Activated naive CD4-positive, alpha-beta T cell treated with anti-CD3 and anti-CD28 coated beads, Interleukin-2, amount 10 ng/mL, durations not matched to agents 7 days and 5 days (primary cell): ENCODE data around the gene ACAT1.
"Not testable (repeated sequence)": the region's sequence is repeated elsewhere in the genome, so short reads cannot be mapped to it uniquely, and the experiment has no call there.

ENCODE experiments used
- CTCF ChIA-PET: fragments of 350-600 bp; sonication (Branson Sonifier 250); formaldehyde crosslinking; loops from one replicate; lab custom pipeline; 2021; ENCODE audit warnings: antibody characterized with exemption; lab: Charles Lee
- DNase-seq: peaks from one replicate; pipeline ENCODE4 v3.0.0-alpha.2; 2020
- H3K27ac Mint-ChIP-seq: one replicate; pipeline ENCODE4 v1.8.0; 2021; ENCODE audit warnings: mild to moderate bottlenecking, moderate library complexity, mixed read lengths
- H3K27me3 Mint-ChIP-seq: one replicate; pipeline ENCODE4 v1.8.0; 2021; ENCODE audit warnings: mild to moderate bottlenecking, mixed read lengths
- H3K36me3 Mint-ChIP-seq: one replicate; pipeline ENCODE4 v1.8.0; 2021; ENCODE audit warnings: mixed read lengths
- H3K4me1 Mint-ChIP-seq: one replicate; pipeline ENCODE4 v1.8.0; 2021; ENCODE audit warnings: mixed read lengths
- H3K4me3 Mint-ChIP-seq: one replicate; pipeline ENCODE4 v1.8.0; 2021; ENCODE audit warnings: mild to moderate bottlenecking, moderate library complexity, mixed read lengths
- H3K9me3 Mint-ChIP-seq: one replicate; pipeline ENCODE4 v1.8.0; 2021; ENCODE audit warnings: mixed read lengths

The ACAT1 gene

DNA sequence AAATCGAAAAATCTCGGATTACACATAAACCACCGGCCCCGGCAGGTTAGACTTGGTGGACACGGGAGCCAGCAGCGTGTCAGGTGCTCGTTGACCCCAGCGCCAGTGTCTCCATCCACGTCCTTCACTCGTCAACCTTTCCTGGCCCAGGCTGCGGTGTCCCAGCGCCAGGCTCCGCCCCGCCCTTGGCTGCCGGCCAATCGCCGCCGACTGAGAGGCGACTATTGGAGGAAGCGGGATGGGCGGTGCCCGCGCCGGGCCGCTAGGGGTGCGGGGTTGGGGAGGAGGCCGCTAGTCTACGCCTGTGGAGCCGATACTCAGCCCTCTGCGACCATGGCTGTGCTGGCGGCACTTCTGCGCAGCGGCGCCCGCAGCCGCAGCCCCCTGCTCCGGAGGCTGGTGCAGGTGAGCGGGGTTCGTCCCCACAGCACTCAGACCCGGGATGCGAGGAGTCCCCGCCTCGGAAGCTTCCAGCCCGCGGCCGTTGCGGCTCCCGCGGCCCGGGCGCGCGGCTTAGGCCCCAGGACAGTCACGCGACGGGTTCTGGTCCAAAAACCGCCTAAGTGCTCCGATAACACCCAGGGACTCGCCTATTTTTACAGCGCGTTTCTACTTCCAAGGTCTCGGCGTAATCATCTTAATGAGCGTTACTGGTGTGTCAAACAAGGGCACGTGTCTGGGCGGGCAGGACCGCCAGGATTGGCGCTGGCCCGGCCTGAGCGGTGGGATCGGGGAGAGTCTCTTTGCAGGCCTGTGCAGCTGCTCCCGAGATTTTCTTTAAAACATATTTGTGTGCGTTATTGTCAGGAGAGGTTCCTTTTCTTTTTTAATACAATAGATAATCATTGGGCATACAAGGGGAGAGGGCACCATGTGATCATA, at the start of gene ACAT1:
Gene ACAT1, plus strand, starts transcription at position 294 of the 882 bp plus-strand sequence. Its CDS starts 40 bp downstream, at position 334.
- Mint-ChIP-seq H3K27ac (peak within 1 kb of the TSS; percentile 77), H3K4me1 (peaks cover 49% of the 10 kb centered on the region), H3K4me3 (peak within 1 kb of the TSS; percentile 82), H3K9me3 (no peaks in the 10 kb centered on the region), H3K27me3 (no peaks in the 10 kb centered on the region), H3K36me3 (peaks cover 17% of the 10 kb centered on the region)
- DNase-seq = peak; percentile 97
- CTCF ChIA-PET = interaction anchor here (1.6 to 6.2 kb wide), 4 partner anchors 9 to 531 kb away, joined by 4 to 91 read pairs (median 12); partner anchors contain the start of gene CUL5

DNA sequence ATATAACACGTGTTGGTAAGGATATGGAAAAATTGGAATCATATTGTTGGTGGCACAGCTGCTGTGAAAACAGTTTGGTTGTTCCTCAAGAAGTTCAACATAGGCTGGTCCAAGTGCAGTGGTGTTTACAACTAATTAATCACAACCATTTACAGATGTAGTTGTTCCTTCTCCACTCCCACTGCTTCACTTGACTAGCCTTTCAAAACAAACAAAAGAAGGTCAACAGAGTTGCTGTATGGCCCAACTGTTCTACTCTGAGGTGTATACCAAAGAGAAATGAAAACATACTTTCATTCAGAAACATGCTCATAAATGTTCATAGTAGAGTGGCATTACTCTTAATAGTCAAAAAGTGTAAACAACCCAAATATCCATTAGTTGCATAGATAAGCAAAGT, 36.6 kb upstream of the ACAT1 start:
- H3K4me1 Mint-ChIP-seq = no peaks in the 10 kb centered on the region
- no peaks in the 10 kb centered on the region for H3K9me3 Mint-ChIP-seq

DNA sequence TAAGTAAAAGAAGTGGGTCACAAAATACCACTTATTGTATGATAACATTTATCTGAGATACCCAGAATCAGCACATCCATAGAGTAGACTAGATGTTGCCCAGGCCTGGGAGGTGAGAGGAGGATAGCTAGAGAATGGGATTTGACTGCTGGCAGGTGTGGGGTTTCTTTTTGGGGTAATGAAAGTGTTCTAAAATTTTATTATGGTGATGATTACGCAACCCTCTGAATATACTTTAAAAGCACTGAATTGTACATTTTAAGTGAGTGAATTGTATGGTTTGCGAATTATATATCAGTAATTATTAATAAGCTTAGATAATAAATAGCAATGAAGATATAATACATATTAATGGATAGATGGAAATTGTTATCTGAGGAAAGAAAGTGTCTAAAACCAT, 35.7 kb upstream of the ACAT1 start:
- CTCF ChIA-PET = no interaction called here
- H3K36me3 Mint-ChIP-seq = peaks cover 30% of the 10 kb centered on the region
- no peaks in the 10 kb centered on the region for H3K27me3 Mint-ChIP-seq
- no peaks in the 10 kb centered on the region for H3K9me3 Mint-ChIP-seq
- H3K4me3 Mint-ChIP-seq = no peak overlapping the region
- DNase-seq = no peak
- no peak overlapping the region for H3K27ac Mint-ChIP-seq
- no peaks in the 10 kb centered on the region for H3K4me1 Mint-ChIP-seq

More for the DNA sequence above, 36.6 kb upstream of the ACAT1 start:
- no peak for DNase-seq
- Mint-ChIP-seq H3K27me3 (no peaks in the 10 kb centered on the region), H3K27ac (no peak overlapping the region), H3K4me3 (no peak overlapping the region), H3K36me3 (peaks cover 35% of the 10 kb centered on the region)
- CTCF ChIA-PET = no interaction called here

DNA sequence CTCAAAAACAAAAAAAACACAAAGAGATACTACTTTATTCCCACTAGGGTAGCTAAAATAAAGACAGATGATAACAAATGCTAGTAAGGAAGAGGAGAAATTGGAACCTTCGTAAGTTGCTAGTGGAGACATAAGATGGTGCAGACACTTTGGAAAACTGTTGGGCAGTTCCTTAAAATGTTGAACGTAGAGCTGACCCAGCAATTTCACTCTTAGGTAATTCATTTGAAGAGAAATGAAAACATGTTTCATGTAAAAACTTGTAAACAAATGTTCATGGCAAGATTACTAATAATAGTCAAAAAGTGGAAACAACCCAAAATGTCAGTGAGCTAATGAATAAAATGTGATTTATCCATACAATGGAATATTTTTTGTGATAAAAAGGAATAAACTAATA, 29.2 kb upstream of the ACAT1 start:
- Mint-ChIP-seq H3K4me1 (no peaks in the 10 kb centered on the region), H3K9me3 (no peaks in the 10 kb centered on the region), H3K36me3 (peaks cover 24% of the 10 kb centered on the region), H3K27me3 (no peaks in the 10 kb centered on the region), H3K27ac (peak overlapping the region; percentile 15), H3K4me3 (no peak overlapping the region)
- CTCF ChIA-PET = no interaction called here
- DNase-seq = no peak

DNA sequence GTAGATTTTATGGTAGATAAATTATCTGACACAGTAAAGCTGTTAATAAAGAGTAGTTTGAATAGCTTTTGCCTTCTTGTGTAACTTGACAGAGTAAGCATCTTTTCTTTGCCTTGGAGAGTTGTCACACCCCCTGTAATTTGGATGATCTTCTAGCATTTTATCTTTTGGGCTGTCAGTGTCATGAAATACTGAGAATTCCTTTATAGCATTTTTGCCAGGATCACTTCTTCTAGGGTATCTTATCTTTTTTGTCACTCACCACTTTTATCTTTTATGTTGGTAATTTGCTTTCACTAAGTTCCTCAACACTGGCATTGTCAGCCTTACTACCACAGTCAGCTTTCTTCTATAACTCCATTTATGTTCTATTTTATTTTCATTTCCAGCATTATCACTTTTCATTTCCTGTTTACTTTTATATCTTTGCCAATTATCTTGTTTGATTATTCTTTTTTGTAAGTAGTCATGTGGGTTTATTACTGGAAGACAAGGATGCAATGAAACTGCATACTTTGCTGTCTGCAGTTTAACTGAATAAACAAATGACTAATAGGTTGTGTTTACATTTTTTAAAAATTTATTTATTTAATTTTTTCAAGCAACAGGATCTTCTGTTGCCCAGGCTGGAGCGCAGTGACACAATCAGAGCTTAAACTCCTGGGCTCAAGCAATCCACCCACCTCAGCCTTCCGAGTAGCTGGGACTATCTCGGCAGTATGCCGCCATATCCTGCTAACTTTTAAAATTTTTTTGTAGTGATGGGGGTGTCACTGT, 28.1 kb upstream of the ACAT1 start:
- no peak overlapping the region for H3K4me3 Mint-ChIP-seq
- no peaks in the 10 kb centered on the region for H3K4me1 Mint-ChIP-seq
- no peak overlapping the region for H3K27ac Mint-ChIP-seq
- DNase-seq = no peak
- no peaks in the 10 kb centered on the region for H3K27me3 Mint-ChIP-seq
- H3K36me3 Mint-ChIP-seq = peaks cover 31% of the 10 kb centered on the region
- CTCF ChIA-PET = interaction anchor here (0.7 kb wide), 1 partner anchor 40 kb away, joined by 3 read pairs; no protein-coding TSS in a partner anchor
- no peaks in the 10 kb centered on the region for H3K9me3 Mint-ChIP-seq

DNA sequence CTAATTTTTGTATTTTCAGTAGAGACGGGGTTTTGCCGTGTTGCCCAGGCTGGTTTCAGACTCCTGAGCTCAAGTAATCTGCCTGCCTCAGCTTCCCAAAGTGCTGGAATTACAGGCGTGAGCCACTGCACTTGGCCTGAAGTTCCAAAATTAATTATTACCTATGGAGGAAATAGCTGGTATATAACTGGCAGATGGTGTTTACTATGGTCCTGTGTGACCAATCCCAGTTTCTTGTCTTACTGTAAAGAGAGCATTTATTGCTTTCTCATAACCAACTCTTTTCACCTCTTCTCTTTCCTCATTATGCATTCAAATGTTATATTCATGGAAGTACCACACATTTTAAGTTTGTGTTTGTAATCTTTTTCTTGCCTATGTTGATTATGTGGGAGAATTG, 24.2 kb upstream of the ACAT1 start:
- peaks cover 35% of the 10 kb centered on the region for H3K36me3 Mint-ChIP-seq
- no peaks in the 10 kb centered on the region for H3K9me3 Mint-ChIP-seq
- CTCF ChIA-PET = interaction anchor here (0.7 kb wide), 1 partner anchor 14 kb away, joined by 3 read pairs; no protein-coding TSS in a partner anchor
- no peaks in the 10 kb centered on the region for H3K27me3 Mint-ChIP-seq
- H3K27ac Mint-ChIP-seq = peak overlapping the region; percentile 43
- H3K4me1 Mint-ChIP-seq = no peaks in the 10 kb centered on the region
- H3K4me3 Mint-ChIP-seq = no peak overlapping the region
- DNase-seq = no peak

DNA sequence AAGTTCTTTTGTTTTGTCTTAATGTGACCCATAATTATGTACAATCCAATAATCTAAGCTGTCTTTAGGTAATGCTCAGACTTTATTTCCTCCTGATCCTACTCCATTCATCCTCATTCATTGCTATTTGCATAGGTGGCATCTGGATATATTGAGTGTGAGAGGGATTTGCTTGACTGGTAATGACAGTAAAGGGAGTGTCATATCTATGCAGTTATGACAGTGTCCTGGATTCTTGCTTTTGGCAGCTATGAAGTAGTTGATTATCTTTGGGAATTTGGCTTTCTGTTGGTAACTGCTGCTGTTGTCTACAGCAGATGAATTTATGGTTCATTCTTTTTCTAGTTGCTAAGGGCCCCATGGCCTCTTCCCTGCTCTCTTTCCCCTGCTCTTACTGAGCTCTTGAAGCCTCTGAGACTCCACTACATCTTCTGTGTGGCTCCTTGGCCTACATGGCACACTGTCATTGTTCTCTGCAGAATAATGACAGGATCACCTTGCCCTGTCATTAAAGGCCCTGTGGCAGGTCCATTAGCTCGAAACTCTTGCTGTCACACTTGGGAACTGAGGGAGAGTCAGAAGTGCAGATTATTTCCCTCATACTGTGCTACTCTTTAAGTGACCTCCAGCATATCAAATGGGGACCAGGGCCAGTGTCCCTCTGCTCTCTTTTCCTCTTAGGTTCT, 20.1 kb upstream of the ACAT1 start:
- H3K4me1 Mint-ChIP-seq = no peaks in the 10 kb centered on the region
- H3K27me3 Mint-ChIP-seq = no peaks in the 10 kb centered on the region
- CTCF ChIA-PET = no interaction called here
- H3K4me3 Mint-ChIP-seq = no peak overlapping the region
- H3K9me3 Mint-ChIP-seq = no peaks in the 10 kb centered on the region
- no peak for DNase-seq
- H3K36me3 Mint-ChIP-seq = peaks cover 28% of the 10 kb centered on the region
- H3K27ac Mint-ChIP-seq = no peak overlapping the region

DNA sequence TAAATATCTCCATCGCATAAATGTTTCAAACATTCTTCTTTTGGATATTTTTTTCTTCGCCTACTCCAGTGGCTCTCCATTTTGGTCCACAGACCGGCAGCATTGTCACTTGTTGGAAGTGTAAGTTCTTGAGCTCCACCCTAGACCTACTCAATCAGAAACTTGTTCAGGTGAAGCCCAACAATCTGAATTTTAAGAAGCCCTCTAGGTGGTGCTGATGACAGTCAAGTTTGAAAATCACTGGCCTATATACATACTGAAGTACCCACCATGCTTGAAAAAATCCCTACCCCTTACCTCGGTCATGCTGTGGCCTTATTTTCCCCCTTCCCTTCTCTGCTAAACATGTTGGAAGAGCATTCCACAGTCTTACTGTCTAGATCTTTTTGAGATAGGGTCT, 10.2 kb upstream of the ACAT1 start:
- no peaks in the 10 kb centered on the region for H3K9me3 Mint-ChIP-seq
- no peaks in the 10 kb centered on the region for H3K36me3 Mint-ChIP-seq
- H3K4me3 Mint-ChIP-seq = no peak overlapping the region
- no peak for DNase-seq
- CTCF ChIA-PET = no interaction called here
- H3K27ac Mint-ChIP-seq = no peak overlapping the region
- no peaks in the 10 kb centered on the region for H3K4me1 Mint-ChIP-seq
- no peaks in the 10 kb centered on the region for H3K27me3 Mint-ChIP-seq

DNA sequence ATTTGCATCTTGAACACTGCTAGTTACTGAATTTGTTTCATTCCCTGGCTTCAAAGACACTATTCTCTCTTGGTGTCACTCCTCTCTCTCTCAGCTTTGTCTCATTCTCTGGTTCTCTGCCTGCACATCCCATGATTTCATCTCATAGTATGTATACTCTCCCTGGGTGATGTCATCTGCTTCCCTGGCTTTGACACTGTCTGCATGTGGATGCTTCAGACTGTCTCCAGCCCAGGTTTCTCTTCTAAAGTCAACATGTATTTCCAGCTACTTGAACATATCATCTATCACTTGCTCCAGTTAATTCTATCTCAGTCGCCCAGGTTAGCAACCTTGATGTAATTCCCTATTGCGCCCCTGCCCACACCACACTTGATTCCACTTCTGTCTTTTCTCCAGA, 9.3 kb upstream of the ACAT1 start:
- no peak overlapping the region for H3K27ac Mint-ChIP-seq
- no peaks in the 10 kb centered on the region for H3K4me1 Mint-ChIP-seq
- no peaks in the 10 kb centered on the region for H3K36me3 Mint-ChIP-seq

DNA sequence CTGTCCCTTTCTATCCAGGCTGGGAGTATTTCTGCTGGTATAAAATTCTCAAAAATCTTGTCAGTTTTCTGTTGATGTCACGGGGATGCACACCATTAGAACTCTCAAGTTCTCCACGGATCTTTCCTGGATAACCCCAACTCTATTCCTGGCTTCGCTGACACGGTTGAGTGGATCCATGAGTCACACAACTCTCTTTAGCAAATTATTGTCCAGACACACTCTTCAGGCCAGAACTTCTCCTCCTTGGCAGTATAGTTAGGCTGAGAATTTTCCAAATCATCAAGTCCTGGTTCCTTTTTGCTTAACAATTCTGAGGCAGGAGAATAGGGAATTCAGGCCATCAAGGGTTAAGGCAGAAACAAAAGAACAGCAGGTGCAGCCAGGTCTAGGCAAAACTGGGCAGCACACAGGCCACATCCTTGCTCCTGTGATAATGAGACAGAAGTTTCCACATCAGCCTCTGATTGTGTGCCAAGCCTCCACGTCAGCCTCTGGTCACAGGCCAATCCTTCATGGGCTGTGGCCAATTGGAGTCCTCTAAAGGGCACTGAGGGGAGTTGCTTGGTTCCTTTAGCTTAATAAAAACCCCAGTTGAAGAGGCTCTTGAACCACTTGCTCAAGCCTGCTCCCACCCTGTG, 5.7 kb upstream of the ACAT1 start:
- Mint-ChIP-seq H3K36me3 (no peaks in the 10 kb centered on the region), H3K27ac (no peak overlapping the region), H3K4me1 (peaks cover 5% of the 10 kb centered on the region), H3K27me3 (no peaks in the 10 kb centered on the region), H3K9me3 (no peaks in the 10 kb centered on the region), H3K4me3 (no peak overlapping the region)
- DNase-seq = no peak
- CTCF ChIA-PET = no interaction called here

More for the DNA sequence above, 9.3 kb upstream of the ACAT1 start:
- no peak overlapping the region for H3K4me3 Mint-ChIP-seq
- no peaks in the 10 kb centered on the region for H3K27me3 Mint-ChIP-seq
- DNase-seq = no peak
- H3K9me3 Mint-ChIP-seq = no peaks in the 10 kb centered on the region
- CTCF ChIA-PET = interaction anchor here (0.6 to 2.1 kb wide), 2 partner anchors 10 to 802 kb away, joined by 3 to 4 read pairs; no protein-coding TSS in a partner anchor

DNA sequence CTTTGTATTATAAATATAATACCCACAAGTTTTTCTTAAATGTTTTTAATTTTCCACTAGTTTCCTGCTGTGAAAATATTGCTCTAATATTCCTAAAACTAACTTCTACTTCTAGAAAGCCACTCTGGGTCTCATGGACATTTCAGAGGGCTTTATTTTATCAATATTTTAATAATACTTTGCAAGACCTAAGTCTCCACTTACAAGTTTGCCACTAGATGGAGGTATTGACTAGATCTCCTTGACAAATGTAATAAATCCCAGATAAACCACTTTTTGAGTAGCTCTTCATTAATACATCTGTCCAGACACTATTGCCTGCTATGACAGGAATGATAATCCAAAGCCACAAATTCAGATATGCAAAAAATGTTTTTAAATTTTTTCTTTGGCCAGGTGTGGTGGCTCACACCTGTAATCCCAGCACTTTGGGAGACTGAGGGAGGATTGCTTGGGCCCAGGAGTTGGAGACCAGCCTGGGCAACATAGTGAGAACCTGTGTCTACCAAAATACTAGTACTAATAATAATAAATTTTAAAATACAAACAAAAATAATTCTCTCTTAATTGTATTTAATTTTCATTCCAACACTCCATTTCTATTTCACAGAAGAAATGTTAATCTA, 3.5 kb upstream of the ACAT1 start:
- Mint-ChIP-seq H3K4me3 (no peak overlapping the region), H3K27ac (no peak overlapping the region), H3K27me3 (no peaks in the 10 kb centered on the region), H3K36me3 (peaks cover 2% of the 10 kb centered on the region), H3K9me3 (no peaks in the 10 kb centered on the region), H3K4me1 (peaks cover 24% of the 10 kb centered on the region)
- CTCF ChIA-PET = interaction anchor here (1.0 to 6.2 kb wide), 14 partner anchors 9 to 546 kb away, joined by 3 to 91 read pairs (median 4); partner anchors contain the start of gene ATM
- DNase-seq = no peak

DNA sequence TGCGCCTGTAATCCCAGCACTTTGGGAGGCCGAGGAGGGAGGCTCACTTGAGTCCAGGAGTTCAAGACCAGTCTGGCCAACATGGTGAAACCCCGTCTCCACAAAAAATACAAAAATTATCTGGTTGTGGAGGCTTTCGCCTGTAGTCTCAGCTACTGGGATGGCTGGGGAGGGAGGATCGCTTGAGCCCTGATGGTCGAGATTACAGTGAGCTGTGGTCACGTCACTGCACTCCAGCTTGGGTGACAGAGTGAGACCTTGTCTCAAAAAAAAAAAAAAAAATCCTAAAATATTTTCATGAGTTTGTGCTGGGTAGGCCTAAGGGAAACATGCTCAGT, 462 bp upstream of the ACAT1 start:
- not testable (repeated sequence) for H3K27me3 Mint-ChIP-seq, DNase-seq, H3K9me3 Mint-ChIP-seq
- CTCF ChIA-PET = interaction anchor here (1.7 to 6.2 kb wide), 3 partner anchors 112 to 532 kb away, joined by 5 to 91 read pairs (median 20); partner anchors contain the start of gene CUL5
- Mint-ChIP-seq H3K4me1 (peaks cover 48% of the 10 kb centered on the region), H3K27ac (peak overlapping the region; percentile 77), H3K4me3 (peak overlapping the region; percentile 82), H3K36me3 (peaks cover 12% of the 10 kb centered on the region)

DNA sequence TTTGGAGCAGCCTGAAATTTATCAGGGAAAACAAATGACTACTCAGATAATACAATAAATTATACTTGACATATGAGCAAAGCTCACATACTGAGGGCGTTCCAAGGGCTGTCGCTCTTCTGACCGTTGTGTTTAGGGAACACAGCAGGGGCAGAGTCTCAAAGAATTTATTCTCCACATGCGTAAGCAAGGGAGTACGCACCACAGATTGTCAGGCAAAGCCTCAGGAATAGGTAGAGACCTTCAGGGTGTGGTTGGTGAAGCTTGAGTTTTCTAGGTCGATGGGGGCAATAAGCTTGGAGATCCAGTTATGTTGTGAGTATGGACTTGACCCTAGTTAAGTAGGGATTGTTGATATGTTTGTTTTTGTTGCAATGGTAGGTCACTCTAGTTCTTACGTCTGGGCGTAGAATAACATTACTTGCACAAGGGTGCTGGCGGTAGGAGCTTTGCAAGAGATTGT, 830 bp downstream of the ACAT1 start:
- CTCF ChIA-PET = interaction anchor here (1.6 to 6.2 kb wide), 2 partner anchors 9 to 525 kb away, joined by 4 to 91 read pairs; no protein-coding TSS in a partner anchor
- H3K9me3 Mint-ChIP-seq = no peaks in the 10 kb centered on the region
- H3K27me3 Mint-ChIP-seq = no peaks in the 10 kb centered on the region
- peaks cover 18% of the 10 kb centered on the region for H3K36me3 Mint-ChIP-seq
- peak overlapping the region; percentile 72 for H3K27ac Mint-ChIP-seq
- no peak for DNase-seq
- H3K4me3 Mint-ChIP-seq = peak overlapping the region; percentile 82
- H3K4me1 Mint-ChIP-seq = peaks cover 50% of the 10 kb centered on the region
